Thyroid gland (tissue), 4 donors: ENCODE data around the gene NCLN. TPM values are rescaled to one million over a fixed set of nuclear protein-coding genes. Genes with fewer than 3 reads are reported as not detected.

ENCODE experiments used
- DNase-seq, 2 donors: peaks; one replicate each; pipeline ENCODE4 v3.0.0-alpha.2; 2019
- H3K27ac ChIP-seq, 3 donors: fragments of 200-600 bp; sonication (generic); 1 replicate in 2 of 3; 2 replicates in 1 of 3; pipeline ENCODE4 v1.5.1; 2016 to 2019; ENCODE audit warnings: mild to moderate bottlenecking in 1 of 3, moderate library complexity in 1 of 3
- H3K27me3 ChIP-seq: fragments of 200-600 bp; sonication (generic); one replicate; pipeline ENCODE4 v1.5.1; 2019
- H3K36me3 ChIP-seq, 2 donors: fragments of 200-600 bp; sonication (generic); one replicate each; pipeline ENCODE4 v1.5.1; 2016 to 2019
- H3K4me1 ChIP-seq, 2 donors: fragments of 200-600 bp; sonication (generic); one replicate each; pipeline ENCODE4 v1.5.1; 2017 to 2019
- H3K4me3 ChIP-seq, 3 donors: fragments of 200-600 bp; sonication (generic); replicated peaks in 1 of 3; 1 replicate in 2 of 3; 2 replicates in 1 of 3; pipeline ENCODE4 v1.5.1; 2016; ENCODE audit warnings: mild to moderate bottlenecking in 1 of 3
- H3K9me3 ChIP-seq: fragments of 200-600 bp; sonication (generic); one replicate; pipeline ENCODE4 v1.5.1; 2017
- CTCF ChIP-seq, 6 experiments: fragments of 200-600 bp in 3 of 6; fragments of 450-650 bp in 3 of 6; sonication (generic) in 3 of 6; IDR thresholded peaks; one replicate each; pipeline ENCODE4 v1.5.1; 2016 to 2019; ENCODE audit warnings: antibody characterized with exemption in 6 of 6, mild to moderate bottlenecking in 2 of 6, inconsistent platforms in 1 of 6, moderate library complexity in 1 of 6
- POLR2A ChIP-seq, 2 donors: fragments of 450-650 bp; IDR thresholded peaks; one replicate each; pipeline ENCODE4 v1.6.1; 2017; ENCODE audit warnings: antibody characterized with exemption in 2 of 2, mild to moderate bottlenecking in 2 of 2, moderate library complexity in 1 of 2
- WGBS, 2 donors: methylation state at CpG; one replicate each; pipeline ENCODE4 v1.1.5; 2017; 5-methylcytosine and 5-hydroxymethylcytosine counted together
- intact Hi-C: fragments of 100-400 bp; cut with DNase I; formaldehyde crosslinking; loops from one replicate; pipeline ENCODE4 v1.15.1; 2023
- total RNA-seq, 4 donors: library from RNA; depleted of rRNA; stranded (reverse); fragments of >200 nt; gene quantifications; one replicate each; pipeline ENCODE4 v1.2.3, GENCODE V29; 2016

Gene NCLN
- total RNA-seq, 4 donors from 2014 or later = 30.8 to 48.5 (median 37.2) TPM

- no peak for DNase-seq
- Histone ChIP-seq H3K9me3 (no peaks in the 10 kb centered on the region), H3K36me3 (no peaks in the 10 kb centered on the region), H3K27me3 (no peaks in the 10 kb centered on the region), H3K4me3 (no peak overlapping the region), H3K27ac (no peak overlapping the region), H3K4me1 (peaks cover 0 to 4% of the 10 kb centered on the region in 2 donors)
- intact Hi-C loops = no loop called here
- no peak for TF ChIP-seq POLR2A (IDR thresholded peaks at IDR 0.05)
- peak in 4 of 6 experiments; percentile 28 to 54 (median 32) for TF ChIP-seq CTCF (IDR thresholded peaks at IDR 0.05)
- WGBS, 2 donors = 71 to 75% methylated on average over 5 of the region's 5 CpGs
Observed at GRCh38 chr19:3146677-3147100, 39.0 kb upstream of the NCLN start.

GRCh38 chr19:3148503-3148902, 37.2 kb upstream of the NCLN start:
- Histone ChIP-seq H3K27ac (no peak overlapping the region), H3K27me3 (no peaks in the 10 kb centered on the region), H3K9me3 (no peaks in the 10 kb centered on the region), H3K36me3 (no peaks in the 10 kb centered on the region), H3K4me3 (no peak overlapping the region), H3K4me1 (no peaks in the 10 kb centered on the region)
- no peak for TF ChIP-seq POLR2A (IDR thresholded peaks at IDR 0.05)
- no peak for TF ChIP-seq CTCF (IDR thresholded peaks at IDR 0.05)
- intact Hi-C loops = no loop called here
- no peak for DNase-seq
- WGBS, 2 donors = 85 to 93% methylated on average over 8 to 14 of the region's 20 CpGs

GRCh38 chr19:3149089-3149488, 36.6 kb upstream of the NCLN start:
- intact Hi-C loops = no loop called here
- DNase-seq = no peak
- H3K4me1 ChIP-seq = no peaks in the 10 kb centered on the region
- no peak for TF ChIP-seq CTCF (IDR thresholded peaks at IDR 0.05)
- TF ChIP-seq POLR2A (IDR thresholded peaks at IDR 0.05) = no peak
- 94 to 96% methylated on average over 6 of the region's 6 CpGs for WGBS, 2 donors
- no peaks in the 10 kb centered on the region for H3K27me3 ChIP-seq
- H3K9me3 ChIP-seq = no peaks in the 10 kb centered on the region
- H3K27ac ChIP-seq = no peak overlapping the region
- H3K36me3 ChIP-seq = no peaks in the 10 kb centered on the region
- H3K4me3 ChIP-seq = no peak overlapping the region

GRCh38 chr19:3149526-3150505, 35.9 kb upstream of the NCLN start:
- intact Hi-C loops = no loop called here

More at GRCh38 chr19:3149526-3150505, 35.9 kb upstream of the NCLN start:
- TF ChIP-seq CTCF (IDR thresholded peaks at IDR 0.05) (no peak), POLR2A (IDR thresholded peaks at IDR 0.05) (no peak)
- H3K9me3 ChIP-seq = no peaks in the 10 kb centered on the region
- no peaks in the 10 kb centered on the region for H3K27me3 ChIP-seq
- no peaks in the 10 kb centered on the region for H3K4me1 ChIP-seq
- no peaks in the 10 kb centered on the region for H3K36me3 ChIP-seq
- DNase-seq = no peak
- no peak overlapping the region for H3K4me3 ChIP-seq
- H3K27ac ChIP-seq = no peak overlapping the region
- 50 to 54% methylated on average over 16 to 35 of the region's 35 CpGs for WGBS, 2 donors
